Activated T-cell treated with anti-CD3 and anti-CD28 coated beads, Interleukin-2, amount 50 U/mL, for 48 hours (primary cell): ENCODE data around the gene DIPK1B.

ENCODE experiments used
- DNase-seq, 2 experiments: peaks; one replicate each; pipeline ENCODE4 v3.0.0-alpha.2; 2020

The DIPK1B gene

GRCh38 chr9:136673088-136673974, 39.0 kb upstream of the DIPK1B start:
- DNase-seq: no peak

- DNase-seq: no peak
Observed at GRCh38 chr9:136673975-136674785, 38.2 kb upstream of the DIPK1B start.

- DNase-seq: no peak
Observed at GRCh38 chr9:136674786-136675349, 37.5 kb upstream of the DIPK1B start.

- DNase-seq: no peak
Observed at GRCh38 chr9:136675477-136676296, 36.7 kb upstream of the DIPK1B start.

GRCh38 chr9:136676297-136676794, 36.0 kb upstream of the DIPK1B start:
- no peak for DNase-seq

- no peak for DNase-seq
Observed at GRCh38 chr9:136676920-136677686, 35.3 kb upstream of the DIPK1B start.

GRCh38 chr9:136678034-136678433, 34.3 kb upstream of the DIPK1B start:
- no peak for DNase-seq

- no peak for DNase-seq
Observed at GRCh38 chr9:136678624-136679023, 33.7 kb upstream of the DIPK1B start.

GRCh38 chr9:136679431-136679941, 32.9 kb upstream of the DIPK1B start:
- DNase-seq: no peak

- DNase-seq: no peak
Observed at GRCh38 chr9:136681029-136681428, 31.3 kb upstream of the DIPK1B start.

GRCh38 chr9:136681945-136682699, 30.2 kb upstream of the DIPK1B start:
- DNase-seq: no peak

GRCh38 chr9:136682710-136683109, 29.7 kb upstream of the DIPK1B start:
- no peak for DNase-seq

- DNase-seq: no peak
Observed at GRCh38 chr9:136683173-136683745, 29.1 kb upstream of the DIPK1B start.

- DNase-seq: no peak
Observed at GRCh38 chr9:136683755-136684154, 28.6 kb upstream of the DIPK1B start.

- DNase-seq: no peak
Observed at GRCh38 chr9:136684339-136684738, 28.0 kb upstream of the DIPK1B start.

- no peak for DNase-seq
Observed at GRCh38 chr9:136684799-136685198, 27.6 kb upstream of the DIPK1B start.

- no peak for DNase-seq
Observed at GRCh38 chr9:136685216-136685615, 27.2 kb upstream of the DIPK1B start.

- DNase-seq: no peak
Observed at GRCh38 chr9:136685790-136686533, 26.4 kb upstream of the DIPK1B start.

GRCh38 chr9:136686534-136686793, 25.9 kb upstream of the DIPK1B start:
- DNase-seq: no peak
